ENCODE results near the gene EWSR1.
"Not testable (repeated sequence)": the region's sequence is repeated elsewhere in the genome, so short reads cannot be mapped to it uniquely, and the experiment has no call there.

The EWSR1 gene

GRCh38 chr22:29247891-29248290 is 20.2 kb upstream of the EWSR1 start:
- DNase-seq, result not testable (repeated sequence)

GRCh38 chr22:29251265-29251664 is 16.8 kb upstream of the EWSR1 start:
- no peak for DNase-seq

GRCh38 chr22:29251981-29252911 is 15.8 kb upstream of the EWSR1 start:
- no peak for DNase-seq

GRCh38 chr22:29253561-29254285 is 14.3 kb upstream of the EWSR1 start:
- no peak for DNase-seq

GRCh38 chr22:29254286-29254660 is 13.8 kb upstream of the EWSR1 start:
- DNase-seq, result no peak

- DNase-seq, result no peak
Observed at GRCh38 chr22:29255064-29255621, 12.9 kb upstream of the EWSR1 start.

GRCh38 chr22:29256606-29257325 is 11.3 kb upstream of the EWSR1 start:
- DNase-seq, result no peak

- DNase-seq, result no peak
Observed at GRCh38 chr22:29257751-29258181, 10.3 kb upstream of the EWSR1 start.

DNA sequence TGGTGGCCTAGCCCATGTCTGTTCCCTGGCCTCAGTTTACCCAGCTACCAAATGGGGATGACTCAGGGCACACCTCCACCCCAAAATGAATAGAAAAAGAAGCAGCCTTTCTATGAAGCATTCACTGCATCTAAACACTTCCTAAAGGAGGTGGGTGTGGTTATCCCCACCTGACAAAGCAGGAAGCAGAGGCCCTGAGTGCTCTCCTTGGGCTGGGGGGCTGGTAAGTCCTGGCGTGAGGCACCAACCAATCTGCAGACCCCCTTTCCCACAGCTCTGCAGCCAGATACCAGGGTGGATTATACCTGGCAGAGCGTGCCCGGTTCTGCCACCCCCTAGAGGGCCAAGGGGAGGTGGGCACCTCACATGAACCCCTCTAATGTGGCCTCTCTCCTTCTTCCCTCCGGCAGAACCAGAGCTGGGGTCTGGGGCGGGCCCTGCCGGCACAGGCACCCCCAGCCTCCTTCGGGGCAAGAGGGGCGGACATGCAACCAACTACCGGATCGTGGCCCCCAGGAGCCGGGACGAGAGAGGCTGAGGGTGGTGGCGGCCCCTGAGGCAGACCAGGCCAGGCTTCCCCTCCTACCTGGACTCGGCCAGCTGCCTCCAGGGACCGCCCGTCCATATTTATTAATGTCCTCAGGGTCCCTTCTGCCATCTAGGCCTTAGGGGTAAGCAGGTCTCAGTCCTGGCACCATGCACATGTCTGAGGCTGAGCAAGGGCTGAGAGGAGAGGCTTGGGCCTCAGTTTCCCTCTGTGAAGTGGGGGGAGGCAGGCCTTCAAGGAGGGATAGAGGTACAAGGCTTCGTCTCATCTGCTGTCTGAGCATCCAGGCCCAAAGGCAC is 9.4 kb upstream of the EWSR1 start:
- DNase-seq, result no peak

GRCh38 chr22:29259253-29259899 is 8.7 kb upstream of the EWSR1 start:
- no peak for DNase-seq

DNA sequence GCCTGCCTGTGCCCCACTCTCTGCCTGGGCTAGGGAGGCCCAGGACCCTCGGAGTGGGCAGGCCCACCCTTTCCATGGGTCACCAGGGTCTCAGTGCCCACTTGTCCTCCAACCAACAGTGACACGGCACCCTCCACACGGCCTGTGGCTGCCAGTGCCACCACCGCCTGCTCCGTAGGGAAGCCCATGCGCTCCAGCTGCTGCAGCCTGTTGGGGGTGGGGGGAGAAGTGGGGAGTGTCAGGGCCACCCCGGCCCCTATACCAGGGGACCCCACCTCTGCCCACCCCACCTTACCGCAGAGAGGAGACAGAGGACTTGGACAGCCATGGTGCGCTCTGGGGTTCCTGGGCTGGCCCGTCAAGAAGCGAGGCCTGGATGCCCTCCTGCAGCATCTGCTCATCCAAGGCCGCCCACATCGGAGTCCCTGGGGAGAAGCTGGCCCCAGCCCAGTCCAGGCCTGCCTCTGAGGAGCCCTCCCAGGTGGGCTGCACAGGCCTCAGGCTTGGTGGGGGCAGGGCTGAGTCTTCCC is 8.0 kb upstream of the EWSR1 start:
- no peak for DNase-seq

DNA sequence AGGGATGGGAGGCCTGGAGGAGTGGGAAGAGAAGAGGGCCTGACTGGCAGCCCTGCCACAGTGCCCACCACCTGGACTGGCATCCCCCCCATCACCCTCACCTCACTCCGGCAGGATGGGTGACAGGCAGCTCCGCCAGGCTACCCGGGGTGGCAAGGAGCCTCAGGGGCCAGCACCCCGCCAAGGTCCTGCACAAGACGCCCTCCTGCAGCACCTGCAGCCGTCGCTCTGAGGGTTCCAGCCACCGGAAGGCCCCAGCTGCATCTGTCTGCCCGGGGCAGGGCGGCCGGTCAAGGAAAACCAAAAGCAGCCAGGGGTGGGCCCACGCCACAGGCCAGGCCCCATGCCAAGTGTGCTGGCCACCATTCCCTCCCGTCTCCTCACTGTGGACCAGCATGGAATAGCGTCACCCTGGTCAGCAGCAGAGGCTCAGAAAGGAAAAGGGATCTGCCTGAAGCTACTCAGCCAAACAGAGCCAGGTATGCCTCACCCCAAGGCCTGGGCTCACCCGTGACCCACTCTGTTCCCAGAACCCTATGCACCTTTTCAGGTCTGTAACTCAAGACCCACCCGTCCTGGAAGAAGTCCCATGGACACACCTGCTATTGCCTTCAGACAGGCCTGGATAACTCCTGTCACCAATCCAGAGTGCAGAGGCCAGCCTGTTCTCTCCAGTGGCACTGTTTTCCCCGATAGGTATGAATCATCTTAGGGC is 7.3 kb upstream of the EWSR1 start:
- DNase-seq, result no peak

- no peak for DNase-seq
Observed at GRCh38 chr22:29263791-29264276, 4.2 kb upstream of the EWSR1 start.

DNA sequence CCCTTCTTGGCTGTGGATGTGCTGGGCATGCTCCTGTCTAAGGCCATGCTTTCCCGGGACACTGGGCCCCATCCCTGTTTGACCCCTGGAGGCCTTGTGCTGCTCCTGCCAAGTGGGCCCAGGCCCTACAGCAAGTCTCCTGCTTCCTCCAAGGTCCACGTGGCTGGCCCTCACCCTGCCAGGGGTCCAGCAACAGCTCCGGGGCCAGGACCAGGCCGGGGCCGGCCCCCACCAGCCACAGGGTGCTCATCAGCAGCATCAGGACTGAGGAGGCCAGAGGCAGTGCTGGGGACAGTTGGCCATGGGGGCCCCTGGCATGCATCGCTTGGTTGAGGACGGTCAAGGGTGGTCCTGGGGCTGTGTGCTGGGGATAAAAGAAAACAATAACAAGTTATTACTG is 2.8 kb upstream of the EWSR1 start:
- no peak for DNase-seq

DNA sequence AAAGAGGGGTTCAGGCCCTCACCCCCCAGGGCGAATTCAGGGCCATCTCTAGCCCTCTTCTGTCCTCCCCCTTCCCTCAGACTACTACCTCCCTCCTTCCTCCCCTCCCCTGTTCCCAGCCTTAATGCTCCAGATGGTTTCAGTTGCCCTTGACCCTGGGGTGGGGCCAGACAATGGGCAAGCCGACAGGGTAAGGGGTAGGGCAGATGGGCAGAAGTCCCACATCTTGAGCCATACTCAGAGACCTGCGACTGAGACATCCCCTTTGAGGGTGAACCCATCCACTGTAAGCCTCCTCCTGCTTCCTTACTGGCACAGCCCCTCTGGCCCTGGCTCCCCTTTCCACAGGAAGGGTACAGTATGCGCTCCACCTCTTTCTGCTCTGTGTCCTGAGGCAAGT is 2.1 kb upstream of the EWSR1 start:
- no peak for DNase-seq

GRCh38 chr22:29266564-29267461 is 1.3 kb upstream of the EWSR1 start:
- DNase-seq, result no peak

GRCh38 chr22:29267462-29267857 is 608 bp upstream of the EWSR1 start:
- DNase-seq, result no peak

DNA sequence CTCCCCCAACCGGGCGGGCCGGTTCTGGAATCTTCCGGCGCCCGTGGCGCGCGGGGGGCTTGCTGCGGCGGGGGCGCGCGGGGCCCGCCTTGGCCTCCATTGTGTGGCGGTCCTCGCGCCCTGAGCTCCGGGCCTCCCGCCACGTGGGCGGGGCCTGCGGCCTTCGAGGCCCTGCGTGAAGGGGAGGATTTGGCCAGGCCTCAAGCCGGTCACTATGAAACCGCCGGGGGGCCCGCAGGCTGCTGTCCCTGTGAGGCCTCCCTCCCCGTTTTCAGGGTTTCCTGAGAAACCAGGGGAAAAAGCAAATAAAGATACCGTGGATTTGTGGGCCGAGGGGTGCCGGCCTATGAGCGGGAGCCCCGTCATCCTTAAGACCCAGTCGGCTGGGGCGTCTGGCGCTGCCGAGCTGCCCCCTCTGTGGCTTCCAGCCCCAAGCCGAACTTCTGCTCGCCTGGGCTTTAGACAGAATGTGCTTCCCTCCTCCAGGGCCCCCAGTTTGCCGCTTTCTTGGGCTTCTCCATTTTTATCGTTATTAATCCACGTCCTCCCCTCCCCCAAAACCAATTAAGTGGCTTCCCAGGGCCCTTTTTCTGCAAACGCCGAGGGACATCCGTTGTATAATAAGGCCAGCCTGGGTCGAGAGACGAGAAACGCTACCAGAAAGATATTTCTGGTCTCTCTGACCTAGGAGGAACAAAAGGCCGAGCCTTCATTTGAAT is 602 bp downstream of the EWSR1 start:
- peak; percentile 15 for DNase-seq

DNA sequence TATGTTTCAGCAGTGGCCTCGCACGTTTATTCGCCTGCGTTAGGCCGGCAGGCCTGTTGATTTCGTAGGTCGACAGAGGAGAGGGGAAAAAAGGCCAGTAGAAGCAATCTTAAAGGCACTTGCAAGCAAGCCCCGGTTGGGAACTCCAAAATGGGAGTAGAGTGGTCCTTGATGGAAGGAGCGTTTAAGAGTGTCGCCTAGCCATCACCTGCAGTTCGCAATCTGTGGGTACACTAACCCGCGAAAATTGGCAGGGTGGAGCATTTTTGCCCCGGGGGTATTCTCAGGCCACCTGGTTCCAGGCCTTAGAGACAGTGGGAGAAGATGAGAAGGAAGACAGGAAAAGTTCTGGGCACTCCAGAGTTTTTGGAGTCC is 1.1 kb downstream of the EWSR1 start:
- no peak for DNase-seq

Data from MV-4-11 (cell line).